HL-60 (cell line): Measurements from ENCODE around the gene GPC1.

Experiments used
- CTCF ChIP-seq: IDR thresholded peaks from one replicate; pipeline ENCODE4 v1.5.1; 2011; ENCODE audit warnings: low read length, control low read depth, inconsistent platforms; ENCODE audit not compliant: insufficient read depth
- REST ChIP-seq: IDR thresholded peaks from 2 replicates; pipeline ENCODE4 v1.6.1; 2012; ENCODE audit warnings: low read depth; ENCODE audit not compliant: insufficient replicate concordance

- TF ChIP-seq CTCF (no peak), REST (no peak)
These were observed 24.2 kb downstream of the GPC1 start for GRCh38 chr2:240459401-240460252.
